ENCODE data around the gene TRA2A. TPM values are rescaled to one million over a fixed set of nuclear protein-coding genes. Genes with fewer than 3 reads are reported as not detected.

TRA2A gene
- total RNA-seq, 2 experiments from 2014 or later: 109 to 143 TPM

GRCh38 chr7:23472956-23473843 is 58.6 kb downstream of the TRA2A start:
- ChIA-PET CTCF (interaction anchor here (0.6 to 2.0 kb wide), 3 partner anchors 18 to 200 kb away, joined by 3 to 6 read pairs (median 3); no protein-coding TSS in a partner anchor), POLR2A (no interaction called here)
- no peak for DNase-seq
- Mint-ChIP-seq H3K27me3 (peaks cover 68% of the 10 kb centered on the region), H3K4me1 (peaks cover 36% of the 10 kb centered on the region), H3K36me3 (ENCODE audit: low read depth) (peaks cover 5% of the 10 kb centered on the region), H3K4me3 (peak overlapping the region; percentile 74), H3K9me3 (no peaks in the 10 kb centered on the region), H3K27ac (peak overlapping the region; percentile 60)

- no peak overlapping the region for H3K4me3 Mint-ChIP-seq
Observed at GRCh38 chr7:23472556-23472955, 59.2 kb downstream of the TRA2A start.

GRCh38 chr7:23472046-23472445 is 59.7 kb downstream of the TRA2A start:
- Mint-ChIP-seq H3K9me3 (no peaks in the 10 kb centered on the region), H3K4me1 (peaks cover 48% of the 10 kb centered on the region), H3K27me3 (peaks cover 73% of the 10 kb centered on the region), H3K4me3 (peak overlapping the region; percentile 13), H3K36me3 (ENCODE audit: low read depth) (peaks cover 5% of the 10 kb centered on the region), H3K27ac (no peak overlapping the region)
- POLR2A ChIA-PET: no interaction called here
- CTCF ChIA-PET: interaction anchor here (1.3 to 2.0 kb wide), 2 partner anchors 19 to 199 kb away, joined by 3 to 6 read pairs; no protein-coding TSS in a partner anchor
- DNase-seq: no peak

More at GRCh38 chr7:23472556-23472955, 59.2 kb downstream of the TRA2A start:
- Mint-ChIP-seq H3K9me3 (no peaks in the 10 kb centered on the region), H3K4me1 (peaks cover 43% of the 10 kb centered on the region), H3K27ac (no peak overlapping the region), H3K27me3 (peaks cover 72% of the 10 kb centered on the region), H3K36me3 (ENCODE audit: low read depth) (peaks cover 5% of the 10 kb centered on the region)
- ChIA-PET POLR2A (no interaction called here), CTCF (interaction anchor here (1.3 to 2.0 kb wide), 2 partner anchors 18 to 200 kb away, joined by 3 to 6 read pairs; no protein-coding TSS in a partner anchor)
- DNase-seq: no peak

- DNase-seq: peak; percentile 47
- CTCF ChIA-PET: no interaction called here
- Mint-ChIP-seq H3K27me3 (peaks cover 69% of the 10 kb centered on the region), H3K4me3 (peak overlapping the region; percentile 76), H3K9me3 (no peaks in the 10 kb centered on the region), H3K36me3 (ENCODE audit: low read depth) (peaks cover 5% of the 10 kb centered on the region), H3K27ac (peak overlapping the region; percentile 60), H3K4me1 (peaks cover 48% of the 10 kb centered on the region)
- POLR2A ChIA-PET: no interaction called here
Observed at GRCh38 chr7:23471106-23471859, 60.5 kb downstream of the TRA2A start.

GRCh38 chr7:23470330-23471105 is 61.3 kb downstream of the TRA2A start, which contains the start of gene IGF2BP3:
IGF2BP3 (minus strand) TSS chr7:23470491; CDS start chr7:23470110, 381 bp downstream.
- Mint-ChIP-seq H3K27me3 (peaks cover 74% of the 10 kb centered on the region), H3K36me3 (ENCODE audit: low read depth) (peaks cover 5% of the 10 kb centered on the region), H3K4me1 (peaks cover 48% of the 10 kb centered on the region), H3K4me3 (peak within 1 kb of the TSS; percentile 76), H3K9me3 (no peaks in the 10 kb centered on the region), H3K27ac (peak within 1 kb of the TSS; percentile 76)
- POLR2A ChIA-PET: no interaction called here
- CTCF ChIA-PET: interaction anchor here (1.4 kb wide), 1 partner anchor 197 kb away, joined by 4 read pairs; no protein-coding TSS in a partner anchor
- DNase-seq: peak; percentile 31

GRCh38 chr7:23469961-23470250 is 61.9 kb downstream of the TRA2A start:
- H3K4me3 Mint-ChIP-seq: peak overlapping the region; percentile 76
- DNase-seq: no peak
- POLR2A ChIA-PET: no interaction called here
- no peaks in the 10 kb centered on the region for H3K9me3 Mint-ChIP-seq
- CTCF ChIA-PET: interaction anchor here (1.4 kb wide), 1 partner anchor 197 kb away, joined by 4 read pairs; no protein-coding TSS in a partner anchor
- peaks cover 75% of the 10 kb centered on the region for H3K27me3 Mint-ChIP-seq
- H3K4me1 Mint-ChIP-seq: peaks cover 47% of the 10 kb centered on the region
- H3K36me3 Mint-ChIP-seq (ENCODE audit: low read depth): peaks cover 5% of the 10 kb centered on the region
- H3K27ac Mint-ChIP-seq: peak overlapping the region; percentile 76

- peak; percentile 35 for DNase-seq
- no peak overlapping the region for H3K27ac Mint-ChIP-seq
- CTCF ChIA-PET: interaction anchor here (1.4 kb wide), 1 partner anchor 196 kb away, joined by 4 read pairs; no protein-coding TSS in a partner anchor
Observed at GRCh38 chr7:23469150-23469960, 62.4 kb downstream of the TRA2A start.

GRCh38 chr7:23468526-23469149 is 63.1 kb downstream of the TRA2A start:
- no peaks in the 10 kb centered on the region for H3K9me3 Mint-ChIP-seq
- H3K4me1 Mint-ChIP-seq: peaks cover 41% of the 10 kb centered on the region
- no peak for DNase-seq
- POLR2A ChIA-PET: no interaction called here
- no peak overlapping the region for H3K27ac Mint-ChIP-seq
- H3K36me3 Mint-ChIP-seq (ENCODE audit: low read depth): peaks cover 5% of the 10 kb centered on the region
- CTCF ChIA-PET: no interaction called here
- H3K4me3 Mint-ChIP-seq: peak overlapping the region; percentile 39
- H3K27me3 Mint-ChIP-seq: peaks cover 79% of the 10 kb centered on the region

More at GRCh38 chr7:23469150-23469960, 62.4 kb downstream of the TRA2A start:
- H3K27me3 Mint-ChIP-seq: peaks cover 73% of the 10 kb centered on the region
- H3K36me3 Mint-ChIP-seq (ENCODE audit: low read depth): peaks cover 5% of the 10 kb centered on the region
- peak overlapping the region; percentile 57 for H3K4me3 Mint-ChIP-seq
- POLR2A ChIA-PET: no interaction called here
- H3K9me3 Mint-ChIP-seq: no peaks in the 10 kb centered on the region
- H3K4me1 Mint-ChIP-seq: peaks cover 42% of the 10 kb centered on the region

GRCh38 chr7:23467806-23468525 is 63.8 kb downstream of the TRA2A start:
- peak; percentile 24 for DNase-seq
- CTCF ChIA-PET: interaction anchor here (0.9 kb wide), 1 partner anchor 195 kb away, joined by 3 read pairs; no protein-coding TSS in a partner anchor
- peaks cover 1% of the 10 kb centered on the region for H3K36me3 Mint-ChIP-seq (ENCODE audit: low read depth)
- H3K9me3 Mint-ChIP-seq: no peaks in the 10 kb centered on the region
- no peak overlapping the region for H3K27ac Mint-ChIP-seq
- POLR2A ChIA-PET: no interaction called here
- H3K4me1 Mint-ChIP-seq: peaks cover 40% of the 10 kb centered on the region
- peak overlapping the region; percentile 39 for H3K4me3 Mint-ChIP-seq
- H3K27me3 Mint-ChIP-seq: peaks cover 79% of the 10 kb centered on the region

- POLR2A ChIA-PET: no interaction called here
- Mint-ChIP-seq H3K9me3 (no peaks in the 10 kb centered on the region), H3K27me3 (peaks cover 76% of the 10 kb centered on the region), H3K4me1 (peaks cover 42% of the 10 kb centered on the region), H3K27ac (no peak overlapping the region), H3K4me3 (peak overlapping the region; percentile 39), H3K36me3 (ENCODE audit: low read depth) (no peaks in the 10 kb centered on the region)
- CTCF ChIA-PET: interaction anchor here (0.9 kb wide), 1 partner anchor 194 kb away, joined by 3 read pairs; no protein-coding TSS in a partner anchor
- DNase-seq: no peak
Observed at GRCh38 chr7:23467291-23467805, 64.4 kb downstream of the TRA2A start.

- Mint-ChIP-seq H3K4me3 (no peak overlapping the region), H3K36me3 (ENCODE audit: low read depth) (no peaks in the 10 kb centered on the region), H3K4me1 (peaks cover 23% of the 10 kb centered on the region), H3K9me3 (no peaks in the 10 kb centered on the region), H3K27ac (no peak overlapping the region), H3K27me3 (peaks cover 70% of the 10 kb centered on the region)
- ChIA-PET POLR2A (no interaction called here), CTCF (interaction anchor here (1.2 to 1.3 kb wide), 2 partner anchors 18 to 189 kb away, joined by 4 read pairs; no protein-coding TSS in a partner anchor)
- DNase-seq: no peak
Observed at GRCh38 chr7:23462846-23463245, 68.9 kb downstream of the TRA2A start.

Measured in activated CD4-positive, alpha-beta T cell treated with anti-CD3 and anti-CD28 coated beads, Interleukin-2, amount 10 ng/mL, durations not matched to agents 7 days and 5 days (primary cell).